ENCODE data around the gene PEX10.
A peak's percentile ranks its signal among the peaks of the same experiment; 100 is the strongest.

PEX10 gene

GRCh38 chr1:2431518-2431917, 19.2 kb upstream of the PEX10 start:
- Mint-ChIP-seq H3K9me3 (peaks cover 6% of the 10 kb centered on the region), H3K27me3 (ENCODE audit: low read depth, poor library complexity) (peaks cover 31% of the 10 kb centered on the region), H3K36me3 (ENCODE audit: low read depth) (no peaks in the 10 kb centered on the region), H3K4me3 (no peak overlapping the region), H3K27ac (no peak overlapping the region), H3K4me1 (peaks cover 2% of the 10 kb centered on the region)
- TF ChIP-seq CTCF (IDR thresholded peaks at IDR 0.05): no peak
- no peak for DNase-seq

- H3K4me1 Mint-ChIP-seq: peaks cover 5% of the 10 kb centered on the region
- no peak overlapping the region for H3K27ac Mint-ChIP-seq
- H3K27me3 Mint-ChIP-seq (ENCODE audit: low read depth, poor library complexity): peaks cover 29% of the 10 kb centered on the region
- TF ChIP-seq CTCF (IDR thresholded peaks at IDR 0.05): no peak
- no peaks in the 10 kb centered on the region for H3K36me3 Mint-ChIP-seq (ENCODE audit: low read depth)
- H3K4me3 Mint-ChIP-seq: no peak overlapping the region
- no peak for DNase-seq
- peaks cover 6% of the 10 kb centered on the region for H3K9me3 Mint-ChIP-seq
Observed at GRCh38 chr1:2431103-2431502, 18.7 kb upstream of the PEX10 start.

GRCh38 chr1:2430592-2430973, 18.2 kb upstream of the PEX10 start:
- peaks cover 6% of the 10 kb centered on the region for H3K9me3 Mint-ChIP-seq
- no peaks in the 10 kb centered on the region for H3K36me3 Mint-ChIP-seq (ENCODE audit: low read depth)
- no peak overlapping the region for H3K27ac Mint-ChIP-seq
- no peak overlapping the region for H3K4me3 Mint-ChIP-seq
- no peak for DNase-seq
- H3K4me1 Mint-ChIP-seq: peaks cover 9% of the 10 kb centered on the region
- H3K27me3 Mint-ChIP-seq (ENCODE audit: low read depth, poor library complexity): peaks cover 27% of the 10 kb centered on the region
- no peak for TF ChIP-seq CTCF (IDR thresholded peaks at IDR 0.05)

GRCh38 chr1:2429780-2430591, 17.6 kb upstream of the PEX10 start:
- Mint-ChIP-seq H3K9me3 (peaks cover 6% of the 10 kb centered on the region), H3K4me3 (no peak overlapping the region), H3K4me1 (peaks cover 9% of the 10 kb centered on the region), H3K27me3 (ENCODE audit: low read depth, poor library complexity) (peaks cover 30% of the 10 kb centered on the region), H3K27ac (no peak overlapping the region), H3K36me3 (ENCODE audit: low read depth) (no peaks in the 10 kb centered on the region)
- no peak for DNase-seq
- peak; percentile 12 for TF ChIP-seq CTCF (IDR thresholded peaks at IDR 0.05)

- peaks cover 25% of the 10 kb centered on the region for H3K27me3 Mint-ChIP-seq (ENCODE audit: low read depth, poor library complexity)
- no peak for DNase-seq
- H3K27ac Mint-ChIP-seq: no peak overlapping the region
- no peak overlapping the region for H3K4me3 Mint-ChIP-seq
- TF ChIP-seq CTCF (IDR thresholded peaks at IDR 0.05): no peak
- no peaks in the 10 kb centered on the region for H3K36me3 Mint-ChIP-seq (ENCODE audit: low read depth)
- peaks cover 9% of the 10 kb centered on the region for H3K4me1 Mint-ChIP-seq
- peaks cover 14% of the 10 kb centered on the region for H3K9me3 Mint-ChIP-seq
Observed at GRCh38 chr1:2428490-2428889, 16.1 kb upstream of the PEX10 start.

GRCh38 chr1:2427976-2428375, 15.6 kb upstream of the PEX10 start:
- H3K9me3 Mint-ChIP-seq: peaks cover 19% of the 10 kb centered on the region
- H3K4me3 Mint-ChIP-seq: no peak overlapping the region
- DNase-seq: no peak
- H3K27me3 Mint-ChIP-seq (ENCODE audit: low read depth, poor library complexity): peaks cover 27% of the 10 kb centered on the region
- TF ChIP-seq CTCF (IDR thresholded peaks at IDR 0.05): no peak
- no peaks in the 10 kb centered on the region for H3K36me3 Mint-ChIP-seq (ENCODE audit: low read depth)
- no peak overlapping the region for H3K27ac Mint-ChIP-seq
- H3K4me1 Mint-ChIP-seq: peaks cover 9% of the 10 kb centered on the region

Measured in nephron progenitor cell (in vitro differentiated cells).